HepG2 (cell line): ENCODE measurements around the gene DAB1. TPM values are rescaled to one million over a fixed set of nuclear protein-coding genes. Genes with fewer than 3 reads are reported as not detected.

Experiments
- ATAC-seq: fragments of 200-7000 bp; cut with Tn5 transposase; 3 replicates; pipeline ENCODE4 v1.9.1; 2020; ENCODE audit warnings: mild to moderate bottlenecking, moderate library complexity
- BruUV-seq: library from RNA; stranded (reverse); fragments of 400-500 nt; replicated peaks from 2 replicates; lab custom pipeline; 2021; lab: Mats Ljungman, UMichigan
- CTCF ChIA-PET: fragments of 300-600 bp; formaldehyde crosslinking; extraction: SDS; loops from one replicate; lab custom pipeline; 2021; ENCODE audit warnings: low total read pairs, inconsistent platforms, low intra/inter-chr PET ratio; lab: Yijun Ruan, JAX
- POLR2A ChIA-PET: fragments of 350-600 bp; sonication (Branson Sonifier 250); formaldehyde crosslinking; loops from one replicate; lab custom pipeline; 2020; ENCODE audit warnings: antibody characterized with exemption, inconsistent platforms; lab: Yijun Ruan, JAX
- DNase-seq: peaks from one replicate; pipeline ENCODE4 v3.0.0-alpha.2; 2015; ENCODE audit warnings: low spot score
- FAIRE-seq: peaks from 3 replicates; lab custom pipeline; 2011; peaks lifted over from hg19 to GRCh38; lab: Jason Lieb, UNC
- H2AFZ ChIP-seq: one replicate; pipeline ENCODE4 v1.6.1; 2011; ENCODE audit warnings: low read length, inconsistent platforms
- H3K27ac ChIP-seq: fragments of 300-600 bp; 3 replicates; pipeline ENCODE4 v1.8.0; 2011; ENCODE audit warnings: mixed run types, mild to moderate bottlenecking, mixed read lengths, low read length, inconsistent platforms; ENCODE audit not compliant: insufficient read depth; ENCODE audit errors: extremely low read length
- H3K27me3 ChIP-seq, 2 experiments: fragments of 200-600 bp in 1 of 2; 2 replicates in 1 of 2; 3 replicates in 1 of 2; pipeline versions ENCODE4 v1.6.0 to v1.8.0; 2011; ENCODE audit warnings: low read length in 2 of 2, mild to moderate bottlenecking in 2 of 2, moderate library complexity in 2 of 2, inconsistent platforms in 1 of 2; ENCODE audit not compliant: insufficient read depth in 2 of 2, control insufficient read depth in 1 of 2
- H3K36me3 ChIP-seq, 2 experiments: fragments of 200-600 bp in 1 of 2; replicated peaks in 1 of 2; 2 replicates in 1 of 2; 3 replicates in 1 of 2; pipeline versions ENCODE4 v1.5.1 to v1.8.0; 2011; ENCODE audit warnings: low read length in 2 of 2, inconsistent platforms in 1 of 2; ENCODE audit not compliant: insufficient read depth in 2 of 2, control insufficient read depth in 1 of 2
- H3K4me1 ChIP-seq: 2 replicates; pipeline ENCODE4 v1.5.1; 2012; ENCODE audit warnings: low read length, inconsistent platforms; ENCODE audit not compliant: insufficient read depth
- H3K4me2 ChIP-seq: 2 replicates; pipeline ENCODE4 v1.6.0; 2011; ENCODE audit warnings: low read depth, low read length, inconsistent platforms
- H3K4me3 ChIP-seq, 3 experiments: fragments of 200-600 bp in 1 of 3; sonication (generic), shearing (Covaris generic) in 1 of 3; replicated peaks in 1 of 3; 2 replicates each; pipeline ENCODE4 v1.5.1; 2011 to 2016; ENCODE audit warnings: low read length in 3 of 3, inconsistent platforms in 2 of 3, low read depth in 2 of 3, mild to moderate bottlenecking in 2 of 3, control low read depth in 1 of 3, mixed read lengths in 1 of 3; ENCODE audit not compliant: insufficient read depth in 1 of 3
- H3K79me2 ChIP-seq: one replicate; pipeline ENCODE4 v1.6.1; 2011; ENCODE audit warnings: low read length, inconsistent platforms; ENCODE audit not compliant: insufficient read depth
- H3K9ac ChIP-seq: 2 replicates; pipeline ENCODE4 v1.6.0; 2011; ENCODE audit warnings: mild to moderate bottlenecking, low read depth, low read length, inconsistent platforms; ENCODE audit not compliant: insufficient read depth
- H3K9me3 ChIP-seq: 2 replicates; pipeline ENCODE4 v1.5.1; 2012; ENCODE audit warnings: mild to moderate bottlenecking, low read length
- H4K20me1 ChIP-seq: 2 replicates; pipeline ENCODE4 v1.6.0; 2011; ENCODE audit warnings: inconsistent platforms, mild to moderate bottlenecking, low read length, moderate library complexity; ENCODE audit not compliant: insufficient read depth
- AGO1 ChIP-seq: fragments of 200-400 bp; formaldehyde crosslinking; IDR thresholded peaks from 2 replicates; pipeline ENCODE4 v1.6.1; 2017; ENCODE audit warnings: mild to moderate bottlenecking, low read depth, low read length, moderate library complexity; ENCODE audit not compliant: poor library complexity, severe bottlenecking
- AKAP8 ChIP-seq: sonication (generic); formaldehyde crosslinking; IDR thresholded peaks from 2 replicates; pipeline ENCODE4 v1.5.1; 2020; ENCODE audit warnings: mild to moderate bottlenecking, missing genetic modification reagents
- EP300 ChIP-seq, 3 experiments: sonication (generic) in 1 of 3; formaldehyde crosslinking in 1 of 3; IDR thresholded peaks; 2 replicates each; pipeline versions ENCODE4 v1.5.1 to v1.6.1; 2011 to 2020; ENCODE audit warnings: low read depth in 2 of 3, low read length in 2 of 3, borderline replicate concordance in 1 of 3, improper control_type of control experiment in 1 of 3, mild to moderate bottlenecking in 1 of 3, missing genetic modification reagents in 1 of 3, moderate library complexity in 1 of 3
- HOXD1 ChIP-seq: sonication (generic); formaldehyde crosslinking; IDR thresholded peaks from 2 replicates; pipeline ENCODE4 v1.5.0; 2020; ENCODE audit warnings: missing genetic modification reagents
- KAT7 ChIP-seq: IDR thresholded peaks from 2 replicates; pipeline ENCODE4 v1.6.1; 2018; ENCODE audit warnings: borderline replicate concordance, missing compliant biosample characterization
- KLF13 ChIP-seq: sonication (generic); formaldehyde crosslinking; IDR thresholded peaks from 2 replicates; pipeline ENCODE4 v1.4.0; 2020; ENCODE audit warnings: mild to moderate bottlenecking, missing genetic modification reagents
- MIER2 ChIP-seq: IDR thresholded peaks from 2 replicates; pipeline ENCODE4 v1.6.1; 2016; ENCODE audit warnings: missing biosample characterization, missing genetic modification reagents
- NFRKB ChIP-seq: fragments of 450-650 bp; IDR thresholded peaks from 2 replicates; pipeline ENCODE4 v1.6.1; 2017
- RBM39 ChIP-seq: fragments of 200-400 bp; formaldehyde crosslinking; IDR thresholded peaks from one replicate; pipeline ENCODE4 v1.6.1; 2018; ENCODE audit warnings: antibody characterized with exemption, mild to moderate bottlenecking, low read depth, low read length; ENCODE audit not compliant: poor library complexity, severe bottlenecking
- RCOR2 ChIP-seq: IDR thresholded peaks from 2 replicates; pipeline ENCODE4 v1.6.1; 2016; ENCODE audit warnings: missing biosample characterization, missing genetic modification reagents
- SALL1 ChIP-seq: sonication (generic); formaldehyde crosslinking; IDR thresholded peaks from 2 replicates; pipeline ENCODE4 v1.8.0; 2022; ENCODE audit warnings: mild to moderate bottlenecking, missing genetic modification reagents
- SKI ChIP-seq: fragments of 450-650 bp; IDR thresholded peaks from one replicate; pipeline ENCODE4 v1.6.1; 2018; ENCODE audit warnings: mild to moderate bottlenecking; ENCODE audit not compliant: partially characterized antibody
- SMAD9 ChIP-seq: sonication (generic); formaldehyde crosslinking; IDR thresholded peaks from 2 replicates; pipeline ENCODE4 v1.5.1; 2020; ENCODE audit warnings: mild to moderate bottlenecking, missing genetic modification reagents
- TMF1 ChIP-seq: sonication (generic); formaldehyde crosslinking; IDR thresholded peaks from 2 replicates; pipeline ENCODE4 v1.8.1; 2022; ENCODE audit warnings: low read depth, missing genetic modification reagents
- ZMYM4 ChIP-seq: sonication (generic); formaldehyde crosslinking; IDR thresholded peaks from 2 replicates; pipeline ENCODE4 v1.8.1; 2023; ENCODE audit warnings: mild to moderate bottlenecking, missing genetic modification reagents
- ZNF124 ChIP-seq: sonication (generic); formaldehyde crosslinking; IDR thresholded peaks from 2 replicates; pipeline ENCODE4 v1.4.0; 2020; ENCODE audit warnings: missing genetic modification reagents
- ZNF496 ChIP-seq: sonication (generic); formaldehyde crosslinking; IDR thresholded peaks from 2 replicates; pipeline ENCODE4 v1.8.1; 2023; ENCODE audit warnings: mild to moderate bottlenecking, moderate library complexity, missing genetic modification reagents; ENCODE audit not compliant: insufficient replicate concordance
- ZNF850 ChIP-seq: sonication (generic); formaldehyde crosslinking; conservative IDR thresholded peaks from 2 replicates; pipeline ENCODE4 v1.9.0; 2021; ENCODE audit warnings: mild to moderate bottlenecking, missing genetic modification reagents
- WGBS: methylation state at CpG from one replicate; pipeline ENCODE4 v1.1.6; 2017; ENCODE audit warnings: low lambda C conversion rate; 5-methylcytosine and 5-hydroxymethylcytosine counted together
- in situ Hi-C: cut with HindIII; loops from 2 replicates; pipeline ENCODE4 v1.10.0; 2017; ENCODE audit warnings: low pct_unique_long_range_greater_than_20kb; ENCODE audit not compliant: extremely low pct_ligation_motif_present
- intact Hi-C: fragments of 100-400 bp; cut with micrococcal nuclease; formaldehyde crosslinking; loops from one replicate; pipeline ENCODE4 v1.10.0; 2022; ENCODE audit not compliant: unreplicated experiment
- polyA plus RNA-seq, 8 experiments: library from polyadenylated mRNA; depleted of rRNA in 3 of 8; stranded (reverse) in 7 of 8; unstranded in 1 of 8; fragments of >200 nt; fragmentation: Illumina TruSeq in 4 of 8; extraction: Trizol in 4 of 8; gene quantifications; 2 replicates each; pipeline versions ENCODE4 v1.2.1 to v1.2.3, GENCODE V29; 2011 to 2016; ENCODE audit warnings: low read depth in 4 of 8, missing spikeins in 1 of 8, mixed read lengths in 1 of 8; ENCODE audit not compliant: insufficient read depth in 1 of 8
- total RNA-seq, 5 experiments: library from RNA; depleted of rRNA; stranded (reverse); fragments of >200 nt; fragmentation: Illumina TruSeq; extraction: Trizol; gene quantifications; 2 replicates each; pipeline ENCODE4 v1.2.3, GENCODE V29; 2016; ENCODE audit warnings: low read depth in 1 of 5
- TF ChIP-seq, protein P1 (sequence below): IDR thresholded peaks from 2 replicates; pipeline ENCODE4 v1.6.1; 2016; ENCODE audit warnings: low read depth
- TF ChIP-seq, protein P2 (sequence below): sonication (generic); formaldehyde crosslinking; IDR thresholded peaks from 2 replicates; pipeline ENCODE4 v1.8.0; 2022; ENCODE audit warnings: missing genetic modification reagents, mild to moderate bottlenecking, inconsistent platforms, borderline replicate concordance

DAB1 gene
- total and polyA plus RNA-seq, 2 of the 13 experiments (the other 11 are each of a cell fraction or from before 2014, with no cell fraction given), result 0.04 to 0.13 TPM

DNA sequence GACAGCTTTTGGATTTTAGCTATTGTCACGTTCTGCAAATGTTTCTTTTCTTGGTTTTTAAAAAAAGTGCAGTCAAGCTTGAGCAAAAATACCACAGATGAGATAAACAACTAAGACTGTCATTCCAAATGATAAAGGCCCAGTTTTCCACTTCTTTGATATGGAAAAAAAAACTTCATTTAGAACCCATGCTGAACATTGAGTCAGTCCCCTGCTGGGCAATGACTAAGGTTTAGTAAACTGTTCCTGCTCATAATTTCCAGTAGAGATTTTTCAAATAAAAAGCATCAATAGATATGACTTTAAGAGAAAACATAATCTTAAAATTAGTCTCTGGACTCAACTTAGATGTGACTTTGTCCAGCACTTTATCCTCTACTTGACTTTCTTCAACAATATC lies 290.2 kb downstream of the DAB1 start:
- Histone ChIP-seq H2AFZ (no peak overlapping the region), H3K4me1 (no peaks in the 10 kb centered on the region), H3K4me3 (no peak overlapping the region), H3K4me2 (no peak overlapping the region), H3K79me2 (no peaks in the 10 kb centered on the region), H3K27ac (no peak overlapping the region), H4K20me1 (no peaks in the 10 kb centered on the region), H3K9ac (no peak overlapping the region), H3K9me3 (no peaks in the 10 kb centered on the region), H3K36me3 (no peaks in the 10 kb centered on the region), H3K27me3 (no peaks in the 10 kb centered on the region)
- ChIA-PET POLR2A (no interaction called here), CTCF (no interaction called here)
- DNase-seq (no peak), ATAC-seq (no peak), FAIRE-seq (no peak)
- BruUV-seq, result no TSS peak
- in situ Hi-C loops, result no loop called here
- 3% methylated on average over 1 of the region's 1 CpG for WGBS
- intact Hi-C loops, result no loop called here
- no peak for TF ChIP-seq ZMYM4 (CRISPR knock-in tag)
- TF ChIP-seq SALL1, result no peak
- TF ChIP-seq SMAD9 (CRISPR knock-in tag), result no peak
- TF ChIP-seq, protein P1, sequence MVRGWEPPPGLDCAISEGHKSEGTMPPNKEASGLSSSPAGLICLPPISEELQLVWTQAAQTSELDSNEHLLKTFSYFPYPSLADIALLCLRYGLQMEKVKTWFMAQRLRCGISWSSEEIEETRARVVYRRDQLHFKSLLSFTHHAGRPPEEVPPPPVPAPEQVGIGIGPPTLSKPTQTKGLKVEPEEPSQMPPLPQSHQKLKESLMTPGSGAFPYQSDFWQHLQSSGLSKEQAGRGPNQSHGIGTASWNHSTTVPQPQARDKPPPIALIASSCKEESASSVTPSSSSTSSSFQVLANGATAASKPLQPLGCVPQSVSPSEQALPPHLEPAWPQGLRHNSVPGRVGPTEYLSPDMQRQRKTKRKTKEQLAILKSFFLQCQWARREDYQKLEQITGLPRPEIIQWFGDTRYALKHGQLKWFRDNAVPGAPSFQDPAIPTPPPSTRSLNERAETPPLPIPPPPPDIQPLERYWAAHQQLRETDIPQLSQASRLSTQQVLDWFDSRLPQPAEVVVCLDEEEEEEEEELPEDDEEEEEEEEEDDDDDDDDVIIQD (CRISPR knock-in tag), result no peak
- TF ChIP-seq, protein P2, sequence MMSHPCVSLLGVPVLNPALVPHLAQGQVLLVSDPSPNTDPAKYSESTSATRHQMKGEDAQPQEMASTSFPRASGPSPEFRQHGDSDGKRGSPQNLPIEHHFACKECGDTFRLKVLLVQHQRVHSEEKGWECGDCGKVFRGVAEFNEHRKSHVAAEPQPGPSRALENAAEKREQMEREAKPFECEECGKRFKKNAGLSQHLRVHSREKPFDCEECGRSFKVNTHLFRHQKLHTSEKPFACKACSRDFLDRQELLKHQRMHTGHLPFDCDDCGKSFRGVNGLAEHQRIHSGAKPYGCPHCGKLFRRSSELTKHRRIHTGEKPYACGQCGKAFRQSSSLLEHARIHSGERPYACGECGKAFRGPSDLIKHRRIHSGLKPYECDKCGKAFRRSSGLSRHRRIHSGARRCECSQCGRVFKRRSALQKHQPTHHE, result no peak
- TF ChIP-seq MIER2 (CRISPR knock-in tag), result no peak
- TF ChIP-seq AKAP8 (CRISPR knock-in tag), result no peak
- no peak for TF ChIP-seq TMF1 (CRISPR knock-in tag)
- no peak for TF ChIP-seq ZNF850
- TF ChIP-seq SKI, result no peak
- TF ChIP-seq ZNF496 (CRISPR knock-in tag), result no peak
- no peak for TF ChIP-seq RBM39
- no peak for TF ChIP-seq NFRKB
- TF ChIP-seq KLF13 (CRISPR knock-in tag), result no peak
- no peak for TF ChIP-seq HOXD1 (CRISPR knock-in tag)
- no peak for TF ChIP-seq ZNF124 (CRISPR knock-in tag)
- TF ChIP-seq EP300 (IDR thresholded peaks at IDR 0.05; ENCODE audit: low read depth in 2 of 2, low read length in 2 of 2), result no peak
- no peak for TF ChIP-seq EP300 (CRISPR knock-in tag; IDR thresholded peaks at IDR 0.05; ENCODE audit: borderline replicate concordance)
- TF ChIP-seq AGO1, result no peak
- TF ChIP-seq KAT7 (CRISPR knock-in tag), result no peak
- no peak for TF ChIP-seq RCOR2 (CRISPR knock-in tag)
